Measurements from ENCODE around the gene BDKRB2.

The BDKRB2 gene

DNA sequence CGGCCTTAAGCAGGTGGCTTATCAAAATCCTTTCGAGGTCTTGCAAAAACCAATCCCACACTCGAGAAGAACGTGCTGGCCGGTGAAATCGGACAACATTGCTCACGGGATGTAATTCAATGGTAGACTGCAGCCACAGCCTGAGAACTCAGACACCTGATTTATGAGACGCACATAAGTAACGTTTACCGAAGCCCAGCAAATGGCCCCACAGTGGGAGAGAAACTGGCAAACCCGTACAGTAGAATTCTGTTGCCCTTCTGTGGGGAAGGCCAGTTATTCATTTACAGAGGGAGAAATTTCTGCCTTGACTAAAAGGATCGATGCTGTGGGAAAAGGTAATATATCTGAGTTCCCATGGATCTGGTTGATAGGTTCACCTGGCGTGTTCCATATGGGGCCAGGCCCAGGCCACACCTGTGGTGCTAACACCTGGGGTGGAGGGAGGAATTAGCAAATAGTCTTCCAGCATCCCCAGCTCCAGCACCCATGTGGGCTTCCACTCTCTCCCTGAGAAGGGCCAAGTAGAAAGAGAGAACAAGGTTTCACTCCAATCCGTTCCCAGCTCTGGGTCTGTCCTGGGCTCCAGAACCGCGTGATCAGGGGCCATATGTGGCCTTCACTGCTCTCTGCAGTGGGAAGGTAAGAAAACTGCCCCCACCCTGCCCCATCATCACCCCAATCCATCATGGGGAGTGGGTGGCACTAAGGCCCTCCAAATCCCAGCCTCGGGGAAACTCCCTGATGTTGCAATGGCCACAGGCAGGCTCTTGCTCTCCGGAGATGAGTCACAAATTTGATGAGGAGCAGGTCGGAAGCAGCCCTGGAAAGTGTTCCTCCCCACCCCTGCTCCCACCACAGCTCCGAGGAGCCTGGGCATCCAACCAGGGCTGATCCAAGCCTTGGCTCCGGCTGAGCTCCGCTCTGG lies 64.1 kb downstream of the BDKRB2 start:
- DNase-seq (ENCODE audit: low read depth in 1 of 2, low spot score in 1 of 2): no peak

DNA sequence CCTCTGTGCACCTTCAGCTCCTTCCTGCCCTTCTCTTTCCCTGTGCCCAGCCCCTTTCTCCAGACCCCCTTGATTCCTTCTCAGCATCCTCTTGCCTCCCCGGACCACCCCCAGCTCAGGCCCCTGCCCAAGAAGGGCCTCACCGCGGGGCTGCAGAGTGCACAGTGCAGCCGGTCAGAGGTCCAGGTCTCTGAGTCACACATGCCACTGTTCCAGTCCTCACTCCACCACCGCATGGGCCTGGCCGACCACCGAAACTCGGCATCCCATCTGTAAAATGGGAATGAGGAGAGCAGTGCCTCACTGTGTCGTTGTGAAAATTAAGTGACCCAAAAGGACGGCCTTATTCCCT lies 64.7 kb downstream of the BDKRB2 start:
- DNase-seq (ENCODE audit: low read depth in 1 of 2, low spot score in 1 of 2): no peak

DNA sequence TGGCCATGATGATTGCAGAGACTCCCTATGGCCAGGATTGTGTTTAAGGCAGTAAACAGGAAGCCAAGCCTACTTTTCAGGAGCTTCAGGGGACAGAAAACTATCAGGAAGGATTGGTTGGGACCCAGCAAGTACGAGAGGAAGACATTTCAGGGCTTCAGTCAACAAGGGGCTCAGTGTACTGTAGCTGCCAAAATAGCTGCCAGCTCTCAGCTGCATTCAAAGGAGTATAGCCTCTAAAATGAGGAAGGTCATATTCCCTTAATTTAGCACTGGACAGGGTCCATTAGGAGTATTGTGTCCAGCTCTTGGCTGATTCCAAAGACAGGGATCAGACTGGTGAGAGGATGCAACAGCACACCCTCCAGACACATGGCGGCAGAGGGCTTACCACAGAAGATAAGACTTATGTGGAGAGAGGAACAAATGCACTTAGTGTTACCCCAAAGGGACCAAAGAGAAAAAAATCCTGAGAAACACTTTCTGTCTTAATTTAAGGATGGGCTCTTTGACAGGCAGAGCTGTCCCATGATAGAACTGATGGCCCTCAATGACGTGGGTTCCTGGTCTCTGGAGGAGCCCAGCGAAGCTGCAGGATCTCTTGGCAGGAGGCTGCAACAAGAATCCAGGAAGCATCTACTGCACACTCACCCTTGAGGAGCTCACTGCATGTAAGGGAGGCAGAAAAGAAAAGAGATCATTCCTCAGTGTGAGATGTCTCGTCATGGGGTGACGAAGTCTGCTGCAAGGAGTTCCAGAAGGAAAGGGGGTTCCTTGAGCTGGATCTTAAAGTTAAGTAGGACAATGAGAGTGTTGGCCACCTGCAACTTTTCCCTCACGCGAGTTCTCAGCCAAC lies 66.2 kb downstream of the BDKRB2 start:
- DNase-seq (ENCODE audit: low read depth in 1 of 2, low spot score in 1 of 2): no peak

DNA sequence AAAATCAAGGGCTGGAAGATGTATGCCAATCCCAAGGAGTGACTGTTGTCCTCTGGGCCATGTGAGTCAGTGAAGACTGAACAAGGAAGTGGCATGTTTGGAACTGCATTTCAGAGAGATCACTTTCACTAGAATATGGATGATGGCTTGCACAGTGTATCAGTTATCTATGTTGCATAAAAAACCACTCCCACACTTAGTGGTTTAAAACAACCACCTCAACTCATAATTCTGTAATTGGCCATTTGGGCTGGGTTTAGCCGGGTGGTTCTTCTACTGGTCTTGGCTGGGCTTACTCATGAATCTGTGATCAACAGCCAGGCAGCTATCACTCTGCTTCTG lies 66.8 kb downstream of the BDKRB2 start:
- no peak for DNase-seq (ENCODE audit: low read depth in 1 of 2, low spot score in 1 of 2)

DNA sequence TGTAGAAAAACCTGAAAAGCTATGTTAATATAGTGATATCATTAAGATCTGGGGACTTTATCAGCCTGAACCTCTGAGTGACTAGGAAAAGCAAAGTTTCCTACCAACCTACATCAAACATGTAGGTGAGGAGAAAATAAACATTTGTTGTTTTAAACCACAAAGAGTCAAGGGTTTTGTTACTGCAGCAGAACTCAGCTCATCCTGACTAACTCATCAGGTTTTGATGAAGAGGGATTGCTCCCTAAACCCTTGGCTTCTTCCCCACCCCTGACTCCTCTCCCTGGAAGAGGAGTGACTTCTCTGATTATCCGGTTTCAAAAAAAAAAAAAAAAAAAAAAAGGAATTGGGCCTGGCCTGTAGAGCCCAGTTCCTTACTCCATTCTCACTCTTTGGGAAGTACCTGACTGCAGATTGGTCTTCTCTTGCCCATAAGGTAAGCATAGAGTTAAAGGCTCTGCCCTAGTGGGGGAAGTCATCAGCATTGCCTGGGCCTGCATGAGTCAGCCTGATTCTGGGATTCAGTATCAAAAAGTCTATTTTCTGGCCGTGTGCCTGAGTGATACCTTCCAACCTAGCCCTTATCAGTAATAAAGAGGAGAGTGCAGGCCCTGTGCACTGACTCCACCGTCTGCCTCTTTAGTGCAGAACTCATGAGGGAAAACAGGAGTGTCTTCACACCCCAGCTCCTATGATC lies 68.3 kb downstream of the BDKRB2 start:
- no peak for DNase-seq (ENCODE audit: low read depth in 1 of 2, low spot score in 1 of 2)

DNA sequence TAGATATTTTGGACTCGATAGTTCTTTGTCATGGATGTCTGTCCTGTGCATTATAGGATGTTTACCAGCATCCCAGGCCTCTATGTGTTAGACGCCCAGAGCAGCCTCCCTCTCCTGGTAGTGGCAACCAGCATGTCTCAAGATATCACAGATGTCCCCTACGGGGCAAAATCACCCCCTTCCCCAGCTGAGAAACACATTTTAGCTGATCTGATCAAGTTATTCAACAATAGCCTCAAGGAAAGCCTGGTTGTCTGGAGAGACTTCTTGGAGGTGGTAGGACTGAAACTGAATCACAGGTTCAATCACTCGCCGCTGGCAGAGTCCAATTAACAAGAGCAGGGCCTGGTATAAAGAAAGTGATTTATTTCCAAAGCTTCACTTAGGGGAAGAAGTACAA lies 69.0 kb downstream of the BDKRB2 start:
- no peak for DNase-seq (ENCODE audit: low read depth in 1 of 2, low spot score in 1 of 2)

DNA sequence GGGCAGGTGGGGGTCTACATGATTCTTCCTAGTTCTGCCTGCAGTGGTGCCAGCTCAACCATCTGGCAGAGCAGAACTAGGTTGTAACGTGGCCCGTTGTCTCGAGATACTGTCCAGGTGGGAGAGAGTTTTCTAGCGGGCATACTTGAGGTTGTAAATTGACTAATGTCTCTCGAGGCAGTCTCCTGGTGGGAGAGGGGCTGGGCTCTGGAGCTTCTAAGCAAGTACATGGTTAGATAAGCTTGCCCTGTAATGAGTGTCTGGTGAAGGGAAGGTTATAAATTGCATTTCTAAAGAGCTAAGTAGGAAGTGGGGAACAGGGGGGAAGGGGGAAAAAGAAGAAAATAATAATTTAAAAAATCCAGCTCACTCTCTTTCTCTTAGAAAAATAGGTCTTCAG lies 69.5 kb downstream of the BDKRB2 start:
- DNase-seq (ENCODE audit: low read depth in 1 of 2, low spot score in 1 of 2): no peak

DNA sequence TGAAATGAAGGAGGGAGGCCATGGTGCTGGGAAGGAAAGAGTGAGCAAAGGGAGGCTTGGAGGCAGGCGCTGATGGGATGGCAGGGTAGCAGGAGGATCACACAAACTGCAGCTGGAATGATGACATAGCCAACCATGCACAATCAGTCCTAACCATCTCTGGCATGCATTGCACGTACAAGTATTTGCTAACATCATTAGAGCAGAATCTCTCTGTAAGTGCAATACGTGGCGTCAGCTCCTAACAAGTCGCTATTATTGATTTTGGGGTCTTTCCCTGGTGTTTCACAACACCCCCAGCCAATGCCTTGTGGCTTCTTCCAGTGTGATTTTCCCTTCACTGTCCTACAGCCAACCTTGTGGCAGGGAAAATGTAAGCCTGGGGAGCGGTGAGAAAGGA lies 69.9 kb downstream of the BDKRB2 start:
- DNase-seq (ENCODE audit: low read depth in 1 of 2, low spot score in 1 of 2): no peak

DNA sequence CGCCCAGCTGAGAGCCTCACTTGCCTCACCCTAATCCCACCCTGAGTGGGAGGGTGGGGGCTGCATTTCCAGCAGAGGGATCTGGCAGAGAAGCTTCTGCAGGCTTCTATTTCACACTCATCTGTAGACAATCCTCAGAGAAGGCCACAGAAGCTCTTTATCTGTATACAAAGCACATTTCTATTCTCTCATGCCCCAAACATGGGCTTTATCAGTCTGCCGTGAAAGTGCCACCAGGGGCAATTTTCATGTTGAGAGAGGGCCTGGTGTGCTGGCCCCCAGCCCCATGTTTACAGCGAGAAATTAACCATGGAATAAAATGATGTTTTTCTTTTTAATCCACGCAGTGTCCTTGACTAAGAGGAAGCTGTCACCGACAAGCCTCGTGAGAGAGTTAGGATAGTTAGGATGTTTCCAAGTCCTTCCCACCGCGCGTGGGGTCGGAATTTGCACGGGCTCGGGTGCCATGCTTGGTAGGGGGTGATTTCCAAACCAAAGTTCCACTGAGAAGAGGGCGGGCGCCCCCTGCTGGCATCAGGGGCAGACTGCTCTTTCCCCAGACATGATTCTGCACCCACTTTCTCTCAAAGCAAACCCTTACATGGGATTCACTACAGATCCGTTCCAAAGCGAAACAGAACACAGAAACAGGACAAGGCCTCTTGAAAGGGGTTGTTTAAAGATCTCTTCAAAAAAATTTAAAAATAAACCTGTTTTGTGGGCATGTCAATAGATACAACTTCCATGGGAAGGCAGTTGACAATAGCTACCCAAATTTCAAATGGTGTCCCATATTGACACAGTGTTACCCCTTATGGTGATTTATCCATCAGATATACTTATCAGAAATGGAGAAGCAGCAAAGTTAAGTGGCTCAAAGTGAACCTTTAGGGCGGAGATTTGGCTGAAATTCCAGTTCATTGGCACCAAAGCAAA lies 70.8 kb downstream of the BDKRB2 start:
- peak; percentile 44 to 61 for DNase-seq (ENCODE audit: low read depth in 1 of 2, low spot score in 1 of 2)

DNA sequence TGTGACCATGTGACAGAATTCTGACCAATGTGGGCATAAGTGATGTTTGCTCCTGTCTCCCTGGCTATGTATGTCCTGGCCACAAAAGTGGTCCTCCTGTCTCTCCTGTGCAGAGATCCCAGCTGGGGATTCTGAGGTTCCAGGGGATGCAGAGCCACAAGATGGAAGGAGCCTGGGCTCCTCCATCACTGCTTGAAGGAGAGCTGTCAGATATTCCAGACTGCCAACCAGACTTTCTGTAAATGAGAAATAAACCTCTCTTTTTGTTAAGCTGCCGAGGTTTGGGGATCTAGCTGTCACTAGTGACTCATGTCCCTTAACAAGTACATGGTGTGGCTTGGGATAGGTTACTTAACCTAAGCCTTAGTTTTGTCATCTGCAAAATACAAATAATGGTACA lies 73.3 kb downstream of the BDKRB2 start:
- DNase-seq (ENCODE audit: low read depth in 1 of 2, low spot score in 1 of 2): no peak

DNA sequence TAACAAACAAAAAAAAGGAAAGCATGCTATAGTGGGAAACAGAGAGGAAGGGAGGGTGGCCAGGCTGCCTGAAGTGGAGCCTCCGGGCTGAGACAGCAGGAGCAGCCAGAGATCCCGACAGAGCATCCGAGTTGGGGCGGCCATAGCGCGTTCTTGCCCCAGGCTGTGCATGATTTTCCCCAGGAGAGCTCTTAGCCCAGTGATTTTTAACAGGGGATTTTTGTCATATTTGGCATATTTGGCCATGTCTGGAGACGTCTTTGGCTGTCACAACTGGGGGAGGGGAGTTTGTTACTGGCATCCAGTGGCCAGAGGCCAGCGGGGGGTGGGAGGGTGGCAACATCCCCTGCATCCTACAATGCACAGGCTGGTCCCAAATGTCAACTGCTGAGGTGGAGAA lies 74.9 kb downstream of the BDKRB2 start:
- no peak for DNase-seq (ENCODE audit: low read depth in 1 of 2, low spot score in 1 of 2)

DNA sequence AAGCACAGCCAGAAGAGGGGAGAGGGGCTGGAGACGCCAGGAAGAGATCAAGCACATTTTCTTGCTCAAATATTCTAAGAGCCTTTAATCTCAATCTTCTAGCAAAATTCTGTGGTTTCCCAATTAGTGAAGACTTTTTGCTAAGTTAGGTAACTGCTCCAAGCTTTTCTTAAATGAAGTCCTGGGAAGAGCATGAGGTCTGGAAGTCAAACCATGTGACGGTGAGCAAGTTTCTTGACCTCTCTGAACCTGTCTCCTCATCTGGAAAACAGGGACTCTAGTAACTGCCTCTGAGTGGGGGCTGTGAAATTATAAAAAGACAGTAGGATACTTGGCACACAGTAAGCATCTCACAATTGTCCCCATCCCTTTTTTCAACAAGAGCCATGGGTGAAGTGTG lies 75.5 kb downstream of the BDKRB2 start:
- no peak for DNase-seq (ENCODE audit: low read depth in 1 of 2, low spot score in 1 of 2)

DNA sequence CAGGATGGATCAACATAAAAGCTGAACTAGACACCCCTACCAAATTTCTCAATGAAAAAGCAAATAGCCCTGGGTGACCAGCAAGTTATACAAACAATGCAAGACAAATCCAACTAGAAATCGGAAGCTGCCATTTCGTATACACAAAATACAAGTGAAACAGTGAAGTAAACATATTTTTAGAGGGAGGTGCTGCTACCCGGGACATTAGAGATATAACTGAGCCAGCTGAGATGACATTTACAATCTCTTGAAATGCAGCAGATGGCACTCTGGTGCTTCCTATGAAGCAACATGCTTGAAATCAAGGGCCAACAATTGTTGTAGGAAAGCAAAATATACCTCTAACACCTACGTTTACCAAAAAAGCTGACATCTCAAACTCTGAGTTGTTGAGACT lies 76.8 kb downstream of the BDKRB2 start:
- no peak for DNase-seq (ENCODE audit: low read depth in 1 of 2, low spot score in 1 of 2)

DNA sequence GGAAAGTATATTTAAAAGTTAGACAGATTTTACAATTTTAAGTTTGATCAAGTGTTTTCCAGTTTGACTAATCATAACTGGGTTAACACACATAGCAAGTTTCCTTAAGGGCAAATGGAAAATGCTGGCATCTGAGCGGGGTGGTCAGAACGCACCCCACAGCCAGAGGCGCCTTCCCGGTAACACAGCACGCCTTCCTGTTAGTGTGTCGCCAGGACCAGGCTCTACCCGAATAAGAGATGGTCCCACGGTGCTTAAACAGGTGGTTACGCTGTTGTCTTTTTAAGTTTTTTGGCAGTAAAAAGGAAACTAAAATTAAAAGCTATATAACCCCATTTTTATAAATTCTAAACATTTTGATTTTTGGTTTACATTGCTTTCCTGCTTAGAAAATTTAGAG lies 79.4 kb downstream of the BDKRB2 start:
- DNase-seq (ENCODE audit: low read depth in 1 of 2, low spot score in 1 of 2): no peak

DNA sequence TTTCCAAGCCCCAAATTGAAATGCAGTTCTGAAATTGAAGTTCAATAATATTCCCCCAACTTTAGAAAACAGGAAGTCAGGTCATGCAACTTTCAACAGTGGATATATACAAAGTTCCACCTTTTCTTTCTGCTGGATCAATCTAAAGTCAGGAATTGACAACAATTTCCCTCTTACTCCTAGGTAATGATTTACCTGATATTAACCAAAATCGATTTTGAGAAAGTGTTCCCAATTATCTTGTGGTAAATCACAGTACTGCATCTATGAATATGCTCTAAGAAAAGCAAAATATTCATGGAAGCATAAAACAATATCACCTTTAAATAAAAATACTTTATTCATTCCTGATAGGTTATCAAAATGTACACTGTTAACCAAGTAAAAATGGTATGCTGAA lies 79.8 kb downstream of the BDKRB2 start:
- DNase-seq (ENCODE audit: low read depth in 1 of 2, low spot score in 1 of 2): no peak

DNA sequence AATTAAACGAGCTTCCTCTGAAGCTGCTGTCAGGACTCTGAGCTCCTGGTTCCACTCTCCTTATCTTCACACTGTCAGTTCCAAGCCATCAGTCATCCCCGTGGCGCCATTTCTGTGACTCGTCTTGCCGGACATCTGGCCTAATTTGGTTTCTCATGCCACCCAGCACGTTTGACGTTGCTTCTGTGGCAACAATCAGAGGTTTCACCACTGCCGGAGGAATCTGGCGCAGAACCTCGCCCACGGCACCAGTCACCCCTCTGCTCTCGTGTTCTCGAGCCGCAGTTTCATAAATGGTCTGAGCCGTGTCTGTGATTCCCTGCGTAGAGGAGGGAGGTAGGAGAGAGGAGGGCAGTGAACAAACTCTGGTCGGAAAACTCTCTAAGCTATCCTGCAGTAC lies 81.0 kb downstream of the BDKRB2 start:
- DNase-seq (ENCODE audit: low read depth in 1 of 2, low spot score in 1 of 2): no peak

DNA sequence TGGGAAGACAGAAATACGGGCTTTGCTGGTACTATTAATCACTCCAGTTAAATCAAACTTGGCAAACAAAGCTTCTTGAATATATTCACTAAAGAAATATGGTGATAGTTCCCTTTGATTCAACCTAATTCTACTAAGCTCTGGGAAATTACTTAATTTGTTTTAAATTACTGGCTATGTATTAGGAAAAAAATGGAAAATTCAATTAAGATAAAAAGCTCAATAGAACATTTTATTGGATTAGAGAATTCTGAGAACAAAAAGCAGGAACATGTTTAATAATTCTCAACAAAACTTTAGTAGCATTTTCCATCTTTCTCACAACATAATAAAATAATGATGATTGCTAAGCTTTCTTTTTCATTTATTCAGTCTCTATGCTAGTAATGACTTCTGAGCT lies 81.6 kb downstream of the BDKRB2 start:
- no peak for DNase-seq (ENCODE audit: low read depth in 1 of 2, low spot score in 1 of 2)

DNA sequence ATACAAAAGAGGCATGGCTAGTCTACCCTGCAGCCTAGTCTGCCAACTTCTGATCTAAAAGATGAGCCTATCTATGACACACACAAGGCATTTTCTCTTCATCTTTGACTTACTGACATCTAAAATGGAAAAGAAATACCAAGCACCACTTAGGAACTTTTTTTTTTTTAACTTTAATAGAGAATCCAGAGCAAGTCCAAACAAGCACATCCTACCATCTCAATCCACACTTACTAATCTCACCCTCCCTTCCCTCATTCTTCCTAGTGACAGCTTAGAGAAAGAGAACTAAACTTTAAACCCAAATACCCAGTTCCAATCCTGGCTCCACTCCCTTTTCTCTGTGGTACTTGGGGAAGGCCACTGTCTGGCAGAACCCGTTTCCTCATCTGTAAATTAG lies 83.2 kb downstream of the BDKRB2 start:
- DNase-seq (ENCODE audit: low read depth in 1 of 2, low spot score in 1 of 2): no peak
